SJSA1 (cell line): ENCODE results near the gene TBC1D2B. TPM values are rescaled to one million over a fixed set of nuclear protein-coding genes. Genes with fewer than 3 reads are reported as not detected.
"Not testable (repeated sequence)": the region's sequence is repeated elsewhere in the genome, so short reads cannot be mapped to it uniquely, and the experiment has no call there.

ENCODE experiments used
- DNase-seq, 2 experiments: peaks; one replicate each; pipeline ENCODE4 v3.0.0-alpha.2; 2015 to 2020; ENCODE audit warnings: low spot score in 2 of 2, low read depth in 1 of 2
- H3K27ac ChIP-seq: fragments of 250-450 bp; sonication (Bioruptor Pico); 2 replicates; pipeline ENCODE4 v1.5.1; 2020; ENCODE audit warnings: mild to moderate bottlenecking, moderate library complexity
- H3K27me3 ChIP-seq: fragments of 250-450 bp; sonication (Bioruptor Pico); replicated peaks from 2 replicates; pipeline ENCODE4 v1.5.1; 2020; ENCODE audit warnings: mild to moderate bottlenecking, moderate library complexity
- H3K36me3 ChIP-seq: fragments of 250-450 bp; sonication (Bioruptor Pico); 2 replicates; pipeline ENCODE4 v1.5.1; 2020; ENCODE audit warnings: mild to moderate bottlenecking
- H3K4me1 ChIP-seq: fragments of 250-450 bp; sonication (Bioruptor Pico); replicated peaks from 2 replicates; pipeline ENCODE4 v1.6.1; 2021; ENCODE audit warnings: mild to moderate bottlenecking
- H3K4me3 ChIP-seq: fragments of 250-450 bp; sonication (Bioruptor Pico); 2 replicates; pipeline ENCODE4 v1.5.1; 2020; ENCODE audit warnings: mild to moderate bottlenecking
- H3K9me3 ChIP-seq: fragments of 250-450 bp; sonication (Bioruptor Pico); replicated peaks from 2 replicates; pipeline ENCODE4 v1.5.1; 2020; ENCODE audit warnings: mild to moderate bottlenecking
- total RNA-seq: library from RNA; depleted of rRNA; stranded (reverse); fragments of >200 nt; shearing (Covaris generic); gene quantifications from 2 replicates; pipeline ENCODE4 v1.2.3, GENCODE V29; 2014

Gene TBC1D2B
- total RNA-seq, 1 experiment from 2014 or later = 28.2 TPM

GRCh38 chr15:77997761-77998554 lies 79.6 kb downstream of the TBC1D2B start:
- not testable (repeated sequence) for H3K9me3 ChIP-seq, DNase-seq, H3K4me3 ChIP-seq, H3K27ac ChIP-seq, H3K27me3 ChIP-seq
- Histone ChIP-seq H3K4me1 (peaks cover 20% of the 10 kb centered on the region), H3K36me3 (peaks cover 26% of the 10 kb centered on the region)

GRCh38 chr15:77997221-77997620 lies 80.3 kb downstream of the TBC1D2B start:
- Histone ChIP-seq H3K36me3 (peaks cover 19% of the 10 kb centered on the region), H3K4me1 (peaks cover 20% of the 10 kb centered on the region)
- not testable (repeated sequence) for H3K27ac ChIP-seq, H3K4me3 ChIP-seq, H3K27me3 ChIP-seq, H3K9me3 ChIP-seq, DNase-seq

DNA sequence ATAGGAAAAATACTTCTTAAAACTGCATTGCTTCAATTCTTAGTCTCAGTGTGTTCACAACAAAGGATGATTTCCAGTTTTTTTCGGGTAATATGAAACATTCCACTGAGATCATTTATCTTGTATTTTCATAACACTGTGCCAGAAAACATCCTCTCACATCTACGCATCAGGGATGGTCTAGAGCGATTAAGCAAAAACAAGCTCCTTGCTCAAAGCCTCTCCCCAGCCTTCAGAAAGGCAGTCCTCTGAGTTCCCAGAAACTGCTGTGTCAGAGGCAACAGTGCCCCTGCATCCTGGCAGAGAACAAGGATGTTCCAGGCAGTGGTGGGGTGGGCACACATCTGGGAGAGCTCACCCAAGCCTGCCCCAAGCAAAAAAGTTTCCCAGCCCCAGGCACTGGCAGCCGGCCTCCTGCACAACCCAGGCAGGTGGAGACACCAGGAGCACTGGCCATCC lies 80.8 kb downstream of the TBC1D2B start:
- not testable (repeated sequence) for H3K9me3 ChIP-seq, H3K4me3 ChIP-seq, H3K27me3 ChIP-seq, H3K27ac ChIP-seq, DNase-seq
- H3K36me3 ChIP-seq = peaks cover 15% of the 10 kb centered on the region
- peaks cover 20% of the 10 kb centered on the region for H3K4me1 ChIP-seq

GRCh38 chr15:77996226-77996625 lies 81.3 kb downstream of the TBC1D2B start:
- not testable (repeated sequence) for H3K27ac ChIP-seq, H3K4me3 ChIP-seq, H3K27me3 ChIP-seq, DNase-seq, H3K9me3 ChIP-seq
- Histone ChIP-seq H3K4me1 (peaks cover 20% of the 10 kb centered on the region), H3K36me3 (peaks cover 12% of the 10 kb centered on the region)

DNA sequence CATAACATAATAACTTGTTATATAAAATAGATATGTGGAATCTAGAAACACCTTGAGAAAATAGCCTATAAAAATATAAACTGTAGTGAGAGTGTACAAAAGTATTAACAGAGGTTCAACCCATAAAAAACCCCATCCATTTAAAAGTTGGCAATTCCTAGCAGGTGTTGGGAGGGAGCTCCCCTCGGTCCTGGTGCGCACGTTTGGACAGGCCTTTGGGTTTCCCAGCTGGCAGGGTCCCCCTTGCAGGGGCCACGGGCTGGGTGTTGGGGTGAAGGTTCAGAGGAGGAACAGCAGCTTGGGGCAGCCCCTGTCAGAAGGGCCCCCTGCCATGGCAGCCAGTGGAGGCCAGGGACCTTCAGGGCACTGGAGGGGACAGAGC lies 82.0 kb downstream of the TBC1D2B start:
- not testable (repeated sequence) for H3K36me3 ChIP-seq, DNase-seq, H3K4me3 ChIP-seq, H3K27me3 ChIP-seq, H3K9me3 ChIP-seq, H3K27ac ChIP-seq
- peaks cover 20% of the 10 kb centered on the region for H3K4me1 ChIP-seq

- H3K36me3 ChIP-seq, H3K27ac ChIP-seq, H3K4me3 ChIP-seq, H3K9me3 ChIP-seq, H3K27me3 ChIP-seq: not testable (repeated sequence)
- peaks cover 23% of the 10 kb centered on the region for H3K4me1 ChIP-seq
- peak; percentile 43 to 87 for DNase-seq
These were observed 82.5 kb downstream of the TBC1D2B start for GRCh38 chr15:77994893-77995536.

- not testable (repeated sequence) for H3K36me3 ChIP-seq, H3K9me3 ChIP-seq, H3K27me3 ChIP-seq, H3K4me3 ChIP-seq
- peak; percentile 88 to 98 for DNase-seq
- Histone ChIP-seq H3K4me1 (peaks cover 23% of the 10 kb centered on the region), H3K27ac (peak overlapping the region; percentile 82)
These were observed 83.4 kb downstream of the TBC1D2B start for GRCh38 chr15:77993970-77994693.

DNA sequence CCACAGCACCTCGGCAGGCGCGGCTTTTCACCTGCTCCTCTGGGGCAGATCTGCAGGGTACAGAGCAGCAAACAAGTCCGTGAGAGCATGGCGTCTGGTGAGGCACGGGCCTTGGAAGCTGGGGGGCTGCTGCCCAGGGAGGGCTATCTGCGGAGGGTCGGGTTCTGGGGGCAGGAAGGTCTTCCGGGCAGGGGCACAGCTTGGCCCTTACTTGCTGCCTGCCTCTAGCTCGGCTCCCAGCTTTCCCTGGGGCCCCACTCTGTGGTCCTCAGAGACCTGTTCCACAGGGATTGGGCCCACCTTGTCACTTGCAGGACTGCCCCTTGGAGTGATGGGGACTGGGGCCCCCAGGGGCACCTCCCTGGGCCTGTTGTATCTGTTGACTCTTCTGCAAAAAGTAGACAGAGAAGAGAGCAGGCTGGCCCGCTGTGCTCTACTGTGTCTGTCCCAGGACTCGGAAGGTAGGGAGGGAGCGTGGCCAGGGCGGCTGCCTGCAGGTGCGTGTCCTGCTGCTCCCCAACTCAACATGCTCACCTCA lies 84.1 kb downstream of the TBC1D2B start:
- H3K36me3 ChIP-seq = peaks cover 4% of the 10 kb centered on the region; the same call in 1 of the 2 replicates
- H3K27ac ChIP-seq = peak overlapping the region; percentile 82
- H3K9me3 ChIP-seq = no peaks in the 10 kb centered on the region
- no peaks in the 10 kb centered on the region for H3K27me3 ChIP-seq
- H3K4me1 ChIP-seq = peaks cover 23% of the 10 kb centered on the region
- no peak for DNase-seq
- no peak overlapping the region for H3K4me3 ChIP-seq

- H3K27me3 ChIP-seq = no peaks in the 10 kb centered on the region
- H3K27ac ChIP-seq = no peak overlapping the region
- H3K36me3 ChIP-seq = peaks cover 4% of the 10 kb centered on the region; the same call in 1 of the 2 replicates
- no peak for DNase-seq
- peaks cover 23% of the 10 kb centered on the region for H3K4me1 ChIP-seq
- H3K9me3 ChIP-seq = no peaks in the 10 kb centered on the region
- no peak overlapping the region for H3K4me3 ChIP-seq
These were observed 84.9 kb downstream of the TBC1D2B start for GRCh38 chr15:77992356-77993222.

GRCh38 chr15:77991658-77992201 lies 85.8 kb downstream of the TBC1D2B start:
- not testable (repeated sequence) for H3K9me3 ChIP-seq, DNase-seq, H3K4me3 ChIP-seq, H3K27me3 ChIP-seq, H3K36me3 ChIP-seq, H3K27ac ChIP-seq
- peaks cover 23% of the 10 kb centered on the region for H3K4me1 ChIP-seq

DNA sequence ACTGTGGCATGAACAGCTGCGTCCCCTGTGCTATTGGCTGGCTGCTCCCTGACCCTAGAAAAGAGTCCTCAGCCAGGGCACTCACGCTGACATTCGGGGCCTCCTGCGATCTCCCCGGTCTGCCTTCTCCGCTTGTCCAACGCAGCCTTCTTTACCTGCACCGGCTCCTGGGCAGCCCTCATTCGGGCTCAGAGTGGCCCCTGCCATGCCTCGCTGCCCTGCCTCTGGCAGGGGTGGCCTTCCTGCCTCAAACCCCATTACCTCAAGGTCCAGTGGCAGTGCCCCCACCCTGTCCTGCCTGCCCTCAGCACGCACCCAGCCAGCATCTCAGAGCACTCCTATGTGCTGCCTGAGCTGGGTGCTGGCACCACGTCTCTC lies 86.5 kb downstream of the TBC1D2B start:
- Histone ChIP-seq H3K36me3 (peaks cover 4% of the 10 kb centered on the region; the same call in 1 of the 2 replicates), H3K27me3 (no peaks in the 10 kb centered on the region), H3K4me3 (no peak overlapping the region), H3K4me1 (peaks cover 23% of the 10 kb centered on the region), H3K9me3 (no peaks in the 10 kb centered on the region), H3K27ac (no peak overlapping the region)
- no peak for DNase-seq

DNA sequence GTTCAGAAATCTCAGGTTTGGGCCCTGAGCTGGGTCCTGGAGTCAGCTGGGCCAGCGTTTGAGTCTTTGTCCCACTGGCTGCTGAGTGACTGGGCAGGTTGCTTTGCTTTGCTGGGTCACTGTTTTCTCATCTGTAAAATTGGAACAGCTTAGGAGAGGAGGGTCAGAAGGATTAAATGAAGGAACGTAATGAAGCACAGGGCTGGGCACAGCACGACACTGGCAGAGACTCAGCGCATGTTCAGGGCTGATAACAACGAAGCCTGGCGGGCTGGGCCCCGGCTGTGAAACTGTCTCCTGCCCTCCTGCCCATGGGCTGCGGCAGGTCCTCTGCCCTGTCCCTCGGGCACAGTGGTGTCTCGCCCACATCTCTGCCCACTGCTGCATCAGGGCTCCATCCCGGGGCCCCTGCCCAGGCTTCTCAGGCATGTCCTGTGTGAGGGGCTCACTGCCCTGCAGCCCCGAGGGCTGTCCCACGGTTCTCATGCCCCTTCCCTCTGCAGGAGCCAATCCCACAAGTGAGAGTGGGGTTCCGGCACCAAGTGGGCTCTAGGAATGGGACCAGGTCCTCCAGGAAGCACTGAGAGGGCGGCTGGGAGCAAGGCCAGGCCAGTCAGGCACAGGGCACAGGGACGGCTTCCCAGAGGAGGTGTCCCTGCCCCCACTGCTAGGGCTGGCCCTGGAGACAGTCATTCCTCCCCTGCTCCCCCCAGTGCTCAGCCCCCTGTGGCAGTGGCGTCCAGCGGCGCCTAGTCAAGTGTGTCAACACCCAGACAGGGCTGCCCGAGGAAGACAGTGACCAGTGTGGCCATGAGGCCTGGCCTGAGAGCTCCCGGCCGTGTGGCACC lies 88.0 kb downstream of the TBC1D2B start:
- Histone ChIP-seq H3K27me3 (no peaks in the 10 kb centered on the region), H3K9me3 (no peaks in the 10 kb centered on the region), H3K4me3 (no peak overlapping the region), H3K36me3 (peaks cover 4% of the 10 kb centered on the region; the same call in 1 of the 2 replicates), H3K4me1 (peaks cover 17% of the 10 kb centered on the region), H3K27ac (no peak overlapping the region)
- DNase-seq = peak in 1 of 2 experiments; percentile 40
